ENCODE measurements around the gene ZNF316. TPM values are rescaled to one million over a fixed set of nuclear protein-coding genes. Genes with fewer than 3 reads are reported as not detected.

ZNF316 gene
- 10 to 100 TPM; 46.2 to 49.7 TPM for total RNA-seq
- 26.2 TPM for polyA plus RNA-seq (2013, experiment 1 of 2)
- 32.2 TPM for polyA plus RNA-seq (2013, experiment 2 of 2)
- 33.6 to 138 (median 73.4) reads per million in 172 experiments for total RNA-seq

DNA sequence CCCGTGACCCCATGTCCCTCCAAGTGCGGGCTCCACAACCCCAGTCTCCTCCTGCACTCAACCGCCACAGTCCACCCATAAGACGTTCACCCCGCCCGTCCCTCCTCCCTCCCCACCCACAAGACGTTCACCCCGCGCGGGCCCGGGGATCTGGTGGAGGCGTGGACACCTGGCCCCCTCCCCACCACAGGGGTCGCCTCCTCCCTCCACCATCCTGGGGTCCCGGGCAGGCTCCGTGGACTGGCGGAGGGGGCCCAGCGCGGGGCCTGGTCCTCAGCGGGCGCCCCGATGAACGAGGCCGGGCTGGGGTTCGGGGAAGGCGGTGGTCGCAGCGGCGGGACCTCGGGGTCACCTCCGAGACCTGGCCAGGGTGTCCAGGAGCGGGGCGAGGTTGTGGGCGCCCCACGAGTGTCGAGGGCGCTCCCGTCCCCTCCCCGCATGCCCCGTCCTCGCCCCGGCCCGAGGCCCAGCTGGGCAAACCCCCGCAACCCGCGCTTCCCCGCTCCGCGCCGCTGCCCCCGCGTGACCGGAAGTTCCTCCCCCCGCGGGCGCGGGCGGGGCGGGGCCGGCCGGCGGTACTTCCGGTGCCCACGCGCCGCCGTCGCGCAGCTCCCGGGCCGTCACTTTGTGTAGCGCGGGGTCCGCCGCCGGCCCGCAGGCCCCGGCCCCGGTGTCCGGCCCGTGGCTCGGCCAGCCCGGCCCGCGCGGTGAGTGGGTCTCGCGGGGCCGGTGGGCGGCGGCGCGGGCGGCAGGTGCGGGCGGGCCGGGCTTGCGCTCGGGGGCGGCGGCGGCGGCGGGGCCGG is at the start of gene ZNF316:
TSS of gene ZNF316 (plus strand) at position 578 of the 803 bp plus-strand sequence. CDS start 5,092 bp downstream, outside the sequence.
- no peaks in the 10 kb centered on the region for H3K9me3 Mint-ChIP-seq
- H3K9me3 ChIP-seq (ENCODE audit: control insufficient read depth in 1 of 2, insufficient read depth in 1 of 2, low read length in 2 of 2): no peaks in the 10 kb centered on the region
- H3K4me1 ChIP-seq (ENCODE audit: insufficient read depth, low read length): peaks cover 35% of the 10 kb centered on the region
- intact Hi-C loops (cut with DNase I, micrococcal nuclease): loop anchor here (2.0 to 5.0 kb wide), 2 partner anchors 45 to 48 kb away; partner anchors contain the start of gene INTS15 (in 1 of the 2)
- H3K4me1 Mint-ChIP-seq (ENCODE audit: low read depth): peaks cover 34% of the 10 kb centered on the region
- CTCF ChIA-PET: no interaction called here
- peak; percentile 51 for ATAC-seq (ENCODE audit: poor library complexity)
- POLR2A ChIA-PET: interaction anchor here (0.6 kb wide), 1 partner anchor 46 kb away, joined by 3 read pairs; no protein-coding TSS in a partner anchor
- H3K27me3 Mint-ChIP-seq: no peaks in the 10 kb centered on the region
- TF ChIP-seq, protein P1, sequence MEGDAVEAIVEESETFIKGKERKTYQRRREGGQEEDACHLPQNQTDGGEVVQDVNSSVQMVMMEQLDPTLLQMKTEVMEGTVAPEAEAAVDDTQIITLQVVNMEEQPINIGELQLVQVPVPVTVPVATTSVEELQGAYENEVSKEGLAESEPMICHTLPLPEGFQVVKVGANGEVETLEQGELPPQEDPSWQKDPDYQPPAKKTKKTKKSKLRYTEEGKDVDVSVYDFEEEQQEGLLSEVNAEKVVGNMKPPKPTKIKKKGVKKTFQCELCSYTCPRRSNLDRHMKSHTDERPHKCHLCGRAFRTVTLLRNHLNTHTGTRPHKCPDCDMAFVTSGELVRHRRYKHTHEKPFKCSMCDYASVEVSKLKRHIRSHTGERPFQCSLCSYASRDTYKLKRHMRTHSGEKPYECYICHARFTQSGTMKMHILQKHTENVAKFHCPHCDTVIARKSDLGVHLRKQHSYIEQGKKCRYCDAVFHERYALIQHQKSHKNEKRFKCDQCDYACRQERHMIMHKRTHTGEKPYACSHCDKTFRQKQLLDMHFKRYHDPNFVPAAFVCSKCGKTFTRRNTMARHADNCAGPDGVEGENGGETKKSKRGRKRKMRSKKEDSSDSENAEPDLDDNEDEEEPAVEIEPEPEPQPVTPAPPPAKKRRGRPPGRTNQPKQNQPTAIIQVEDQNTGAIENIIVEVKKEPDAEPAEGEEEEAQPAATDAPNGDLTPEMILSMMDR (IDR thresholded peaks at IDR 0.05): no peak
- peak within 1 kb of the TSS; percentile 89 for H3K4me3 Mint-ChIP-seq
- H3K27ac ChIP-seq (ENCODE audit: low read depth in 1 of 2, low read length in 2 of 2): peak within 1 kb of the TSS; percentile 56 to 60
- peaks cover 34% of the 10 kb centered on the region for H3K36me3 Mint-ChIP-seq (ENCODE audit: low read depth)
- H3K36me3 ChIP-seq (ENCODE audit: insufficient read depth, low read length): peaks cover 9% of the 10 kb centered on the region
- H3K27ac Mint-ChIP-seq: peak within 1 kb of the TSS; percentile 87
- peak; percentile 20 to 83 (median 48) for DNase-seq
- H3K4me3 ChIP-seq (ENCODE audit: low read length): peak within 1 kb of the TSS; percentile 61
- no peaks in the 10 kb centered on the region for H3K27me3 ChIP-seq (ENCODE audit: control insufficient read depth in 1 of 2, insufficient read depth in 2 of 2, low read length in 2 of 2)

DNA sequence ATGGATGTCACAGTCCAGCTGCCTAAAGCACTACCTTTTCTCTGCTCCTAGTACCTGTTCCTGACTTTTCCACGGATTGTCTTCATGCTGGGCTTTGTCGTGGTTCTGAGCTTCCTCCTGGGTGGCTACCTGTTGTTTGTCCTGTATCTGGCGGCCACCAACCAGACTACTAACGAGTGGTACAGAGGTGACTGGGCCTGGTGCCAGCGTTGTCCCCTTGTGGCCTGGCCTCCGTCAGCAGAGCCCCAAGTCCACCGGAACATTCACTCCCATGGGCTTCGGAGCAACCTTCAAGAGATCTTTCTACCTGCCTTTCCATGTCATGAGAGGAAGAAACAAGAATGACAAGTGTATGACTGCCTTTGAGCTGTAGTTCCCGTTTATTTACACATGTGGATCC is 48.6 kb upstream of the ZNF316 start:
- no peaks in the 10 kb centered on the region for H3K9me3 ChIP-seq (ENCODE audit: control insufficient read depth in 1 of 2, insufficient read depth in 1 of 2, low read length in 2 of 2)
- H3K4me1 ChIP-seq (ENCODE audit: insufficient read depth, low read length): peaks cover 28% of the 10 kb centered on the region
- intact Hi-C loops (cut with DNase I, micrococcal nuclease): loop anchor here in 1 of 2 experiments (2.0 kb wide), 1 partner anchor 48 kb away; the partner anchor contains the start of gene ZNF316
- H3K4me1 Mint-ChIP-seq (ENCODE audit: low read depth): peaks cover 12% of the 10 kb centered on the region
- no peak for ATAC-seq (ENCODE audit: poor library complexity)
- no peak overlapping the region for H3K27ac ChIP-seq (ENCODE audit: low read depth in 1 of 2, low read length in 2 of 2)
- no peaks in the 10 kb centered on the region for H3K9me3 Mint-ChIP-seq
- H3K4me3 ChIP-seq (ENCODE audit: low read length): no peak overlapping the region
- ChIA-PET POLR2A (no interaction called here), CTCF (no interaction called here)
- H3K4me3 Mint-ChIP-seq: peak overlapping the region; percentile 84
- H3K27ac Mint-ChIP-seq: peak overlapping the region; percentile 81
- H3K36me3 ChIP-seq (ENCODE audit: insufficient read depth, low read length): peaks cover 32% of the 10 kb centered on the region
- H3K27me3 ChIP-seq (ENCODE audit: control insufficient read depth in 1 of 2, insufficient read depth in 2 of 2, low read length in 2 of 2): no peaks in the 10 kb centered on the region
- no peak for DNase-seq
- no peaks in the 10 kb centered on the region for H3K27me3 Mint-ChIP-seq
- TF ChIP-seq, protein P1 (IDR thresholded peaks at IDR 0.05): no peak
- peaks cover 80% of the 10 kb centered on the region for H3K36me3 Mint-ChIP-seq (ENCODE audit: low read depth)

DNA sequence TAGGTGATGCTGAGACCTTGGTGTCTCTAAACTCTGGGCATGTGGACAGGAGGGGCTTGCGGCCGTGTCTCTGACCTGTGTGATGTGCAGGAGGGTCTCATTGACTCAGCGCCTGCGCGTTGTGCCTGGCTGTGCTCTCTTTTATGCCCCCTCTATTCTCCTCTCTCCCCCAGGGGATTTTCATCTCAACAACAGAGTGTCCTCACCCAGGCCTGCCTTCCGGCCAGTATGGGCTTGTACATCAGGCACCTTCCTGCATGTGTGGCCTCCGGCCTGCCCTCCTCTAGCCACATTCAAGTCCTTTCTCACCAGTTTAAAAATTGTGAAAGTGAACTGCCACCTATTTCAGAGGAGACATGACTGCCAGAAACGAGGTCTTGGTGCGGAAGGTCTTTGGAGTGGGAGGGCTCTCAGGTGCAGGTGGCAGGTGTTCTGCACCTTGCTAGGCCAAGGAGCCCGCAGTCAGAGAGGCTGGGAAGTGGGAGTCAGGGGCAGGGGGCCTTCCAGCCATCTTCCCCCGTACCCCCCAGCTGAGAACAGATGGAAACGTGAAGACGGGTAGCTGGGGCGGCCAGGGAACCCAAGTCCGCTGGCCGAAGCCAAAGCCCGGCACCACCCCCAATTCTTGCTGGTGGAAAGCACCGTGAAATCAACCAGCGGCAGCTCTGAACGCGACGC is 47.8 kb upstream of the ZNF316 start:
- DNase-seq (peak in 1 of 14 experiments; percentile 12), ATAC-seq (ENCODE audit: poor library complexity) (no peak)
- H3K4me3 Mint-ChIP-seq: peak overlapping the region; percentile 84
- no peaks in the 10 kb centered on the region for H3K9me3 Mint-ChIP-seq
- H3K4me1 ChIP-seq (ENCODE audit: insufficient read depth, low read length): peaks cover 28% of the 10 kb centered on the region
- peak overlapping the region; percentile 22 for H3K4me3 ChIP-seq (ENCODE audit: low read length)
- TF ChIP-seq, protein P1 (IDR thresholded peaks at IDR 0.05): no peak
- H3K36me3 ChIP-seq (ENCODE audit: insufficient read depth, low read length): peaks cover 37% of the 10 kb centered on the region
- H3K9me3 ChIP-seq (ENCODE audit: control insufficient read depth in 1 of 2, insufficient read depth in 1 of 2, low read length in 2 of 2): no peaks in the 10 kb centered on the region
- H3K36me3 Mint-ChIP-seq (ENCODE audit: low read depth): peaks cover 81% of the 10 kb centered on the region
- H3K4me1 Mint-ChIP-seq (ENCODE audit: low read depth): peaks cover 12% of the 10 kb centered on the region
- intact Hi-C loops (cut with DNase I, micrococcal nuclease): loop anchor here in 1 of 2 experiments (2.0 kb wide), 1 partner anchor 48 kb away; the partner anchor contains the start of gene ZNF316
- H3K27me3 ChIP-seq (ENCODE audit: control insufficient read depth in 1 of 2, insufficient read depth in 2 of 2, low read length in 2 of 2): no peaks in the 10 kb centered on the region
- peak overlapping the region; percentile 81 for H3K27ac Mint-ChIP-seq
- ChIA-PET CTCF (interaction anchor here (0.8 to 2.1 kb wide), 6 partner anchors 9 to 142 kb away, joined by 3 to 14 read pairs (median 6); partner anchors contain the start of genes DAGLB, ZDHHC4 and ZNF12), POLR2A (interaction anchor here (0.9 to 1.9 kb wide), 8 partner anchors 11 to 141 kb away, joined by 3 to 21 read pairs (median 5); partner anchors contain the start of genes DAGLB and ZDHHC4)
- no peaks in the 10 kb centered on the region for H3K27me3 Mint-ChIP-seq
- no peak overlapping the region for H3K27ac ChIP-seq (ENCODE audit: low read depth in 1 of 2, low read length in 2 of 2)

All from CD4-positive, alpha-beta T cell (primary cell).